Mesendoderm (in vitro differentiated cells): ENCODE results near the gene HLA-DMB.

Source experiments
- DNase-seq: peaks from one replicate; pipeline ENCODE4 v3.0.0; 2013
- H2AK5ac ChIP-seq: 2 replicates; pipeline ENCODE4 v1.6.1; 2013; ENCODE audit warnings: low read length, inconsistent platforms
- H2BK120ac ChIP-seq: 2 replicates; pipeline ENCODE4 v1.6.1; 2013; ENCODE audit warnings: low read depth, mild to moderate bottlenecking, low read length, moderate library complexity, mixed read lengths
- H2BK15ac ChIP-seq: replicated peaks from 2 replicates; pipeline ENCODE4 v1.6.1; 2013; ENCODE audit warnings: low read depth, mild to moderate bottlenecking, moderate library complexity
- H2BK5ac ChIP-seq: 2 replicates; pipeline ENCODE4 v1.6.1; 2013; ENCODE audit warnings: low read length, inconsistent platforms
- H3K18ac ChIP-seq: 2 replicates; pipeline ENCODE4 v1.6.1; 2013; ENCODE audit warnings: mild to moderate bottlenecking, low read length, mixed read lengths
- H3K23ac ChIP-seq: one replicate; pipeline ENCODE4 v1.6.1; 2013; ENCODE audit warnings: low read length
- H3K27ac ChIP-seq: 2 replicates; pipeline ENCODE4 v1.5.1; 2013; ENCODE audit warnings: low read depth, mild to moderate bottlenecking, inconsistent platforms, low read length, moderate library complexity
- H3K27me3 ChIP-seq: 2 replicates; pipeline ENCODE4 v1.6.1; 2013; ENCODE audit warnings: low read length, control low read depth, mild to moderate bottlenecking, inconsistent platforms; ENCODE audit not compliant: insufficient read depth, poor library complexity
- H3K36me3 ChIP-seq: 2 replicates; pipeline ENCODE4 v1.6.1; 2013; ENCODE audit warnings: low read length, inconsistent platforms; ENCODE audit not compliant: control insufficient read depth, insufficient read depth
- H3K4ac ChIP-seq: one replicate; pipeline ENCODE4 v1.6.1; 2013; ENCODE audit warnings: low read depth, mild to moderate bottlenecking, low read length, moderate library complexity
- H3K4me1 ChIP-seq: 2 replicates; pipeline ENCODE4 v1.6.1; 2013; ENCODE audit warnings: low read depth, low read length, inconsistent platforms; ENCODE audit not compliant: control insufficient read depth
- H3K4me2 ChIP-seq: 2 replicates; pipeline ENCODE4 v1.6.1; 2013; ENCODE audit warnings: low read length
- H3K4me3 ChIP-seq: 2 replicates; pipeline ENCODE4 v1.5.1; 2013; ENCODE audit warnings: mild to moderate bottlenecking, low read length
- H3K56ac ChIP-seq: one replicate; pipeline ENCODE4 v1.6.1; 2013; ENCODE audit warnings: low read length
- H3K79me1 ChIP-seq: 2 replicates; pipeline ENCODE4 v1.6.1; 2013; ENCODE audit warnings: low read length, inconsistent platforms
- H3K79me2 ChIP-seq: 2 replicates; pipeline ENCODE4 v1.6.1; 2013; ENCODE audit warnings: mild to moderate bottlenecking, low read length; ENCODE audit not compliant: control insufficient read depth, insufficient read depth
- H3K9ac ChIP-seq: 2 replicates; pipeline ENCODE4 v1.6.1; 2013; ENCODE audit warnings: low read length, inconsistent platforms
- H4K5ac ChIP-seq: one replicate; pipeline ENCODE4 v1.6.1; 2013; ENCODE audit warnings: low read length
- H4K8ac ChIP-seq: one replicate; pipeline ENCODE4 v1.6.1; 2013; ENCODE audit warnings: low read depth, mild to moderate bottlenecking, control low read depth, low read length, moderate library complexity
- WGBS: extraction: QIAGEN DNeasy Blood & Tissue Kit; methylation state at CpG from one replicate; pipeline ENCODE4 v1.1.7; 2013; ENCODE audit warnings: low lambda C conversion rate, missing lambda C conversion rate; ENCODE audit not compliant: insufficient coverage; ENCODE audit errors: extremely low coverage; 5-methylcytosine and 5-hydroxymethylcytosine counted together

The HLA-DMB gene

DNA sequence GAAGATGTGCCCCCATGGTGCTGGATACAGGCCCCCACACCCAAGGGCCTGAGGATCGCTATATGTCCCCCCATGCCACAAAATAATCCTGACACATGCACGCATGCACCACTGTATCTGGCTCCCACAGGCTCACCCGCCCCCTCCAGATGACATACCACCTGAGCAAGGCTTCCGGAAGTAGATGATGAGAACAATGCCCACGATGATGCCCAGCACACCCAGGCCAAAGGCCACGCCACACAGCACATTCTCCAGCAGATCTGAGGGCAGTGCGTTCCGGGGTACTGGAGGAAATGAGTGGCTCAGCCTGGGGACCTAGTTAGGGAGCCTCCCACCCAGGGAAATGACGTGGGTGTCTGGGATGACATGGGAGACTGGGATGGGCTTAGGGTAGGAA, 8.3 kb upstream of the HLA-DMB start:
- Histone ChIP-seq H3K9ac (no peak overlapping the region), H3K18ac (no peak overlapping the region), H3K27ac (no peak overlapping the region), H3K23ac (no peak overlapping the region), H3K4me3 (no peak overlapping the region), H3K79me1 (no peaks in the 10 kb centered on the region), H3K4ac (no peak overlapping the region), H3K56ac (no peak overlapping the region), H4K5ac (no peak overlapping the region), H3K27me3 (no peaks in the 10 kb centered on the region), H3K36me3 (no peaks in the 10 kb centered on the region), H2BK15ac (no peak overlapping the region), H2AK5ac (no peak overlapping the region), H4K8ac (no peak overlapping the region), H3K4me1 (peaks cover 3% of the 10 kb centered on the region), H3K4me2 (no peak overlapping the region), H2BK120ac (no peak overlapping the region), H3K79me2 (no peaks in the 10 kb centered on the region), H2BK5ac (no peak overlapping the region)
- no CpG with 5 or more reads among the region's 9 CpGs for WGBS
- no peak for DNase-seq

DNA sequence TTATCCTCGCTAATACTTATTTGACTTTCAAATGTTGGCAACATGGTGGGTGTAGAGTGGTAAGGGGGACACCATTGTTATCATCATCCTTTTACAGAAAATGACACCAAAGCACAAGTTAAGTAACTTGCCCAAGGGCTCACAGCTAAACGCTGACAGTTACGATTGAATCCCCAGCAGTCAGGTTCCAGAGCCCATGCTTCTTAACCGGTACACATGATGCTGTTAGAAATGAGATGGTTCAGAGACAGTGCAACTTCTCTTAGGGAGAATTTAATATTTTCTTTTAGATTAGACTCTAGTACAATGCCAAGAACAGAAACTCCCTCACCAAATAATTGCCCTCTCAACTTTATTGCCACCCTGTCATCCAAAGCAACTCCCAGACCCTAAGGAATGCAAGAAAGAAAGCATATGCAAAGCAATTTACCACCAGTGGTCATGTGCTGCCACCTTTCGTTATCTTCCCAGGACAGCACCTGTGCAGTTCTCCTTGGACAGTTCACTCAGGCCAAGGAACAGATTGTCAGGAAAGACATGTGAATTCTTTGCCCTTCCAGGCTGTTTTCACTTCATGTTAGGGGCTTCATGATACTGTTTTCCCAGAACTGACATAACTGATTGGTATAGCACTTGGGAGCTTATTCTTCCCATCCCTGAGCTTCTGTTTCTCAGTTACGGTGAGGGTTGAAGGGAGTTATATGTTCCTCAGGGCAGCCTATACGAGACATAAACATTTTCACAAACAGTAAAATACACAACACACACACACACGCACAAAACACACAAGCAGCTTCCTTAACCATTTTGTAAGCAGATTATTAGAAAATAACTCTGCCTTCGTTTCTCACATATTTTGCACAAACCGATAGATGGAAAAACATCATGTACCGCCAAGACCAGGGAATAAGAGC, 7.0 kb upstream of the HLA-DMB start:
- Histone ChIP-seq H3K18ac (no peak overlapping the region), H3K4ac (no peak overlapping the region), H3K9ac (no peak overlapping the region), H2BK15ac (no peak overlapping the region), H3K27me3 (no peaks in the 10 kb centered on the region), H3K36me3 (no peaks in the 10 kb centered on the region), H3K4me3 (no peak overlapping the region), H2BK5ac (no peak overlapping the region), H3K56ac (no peak overlapping the region), H4K5ac (no peak overlapping the region), H3K4me2 (no peak overlapping the region), H2AK5ac (no peak overlapping the region), H3K4me1 (peaks cover 3% of the 10 kb centered on the region), H4K8ac (no peak overlapping the region), H3K79me1 (no peaks in the 10 kb centered on the region), H2BK120ac (no peak overlapping the region), H3K23ac (no peak overlapping the region), H3K27ac (no peak overlapping the region), H3K79me2 (no peaks in the 10 kb centered on the region)
- DNase-seq, result peak; percentile 74
- no CpG with 5 or more reads among the region's 11 CpGs for WGBS

DNA sequence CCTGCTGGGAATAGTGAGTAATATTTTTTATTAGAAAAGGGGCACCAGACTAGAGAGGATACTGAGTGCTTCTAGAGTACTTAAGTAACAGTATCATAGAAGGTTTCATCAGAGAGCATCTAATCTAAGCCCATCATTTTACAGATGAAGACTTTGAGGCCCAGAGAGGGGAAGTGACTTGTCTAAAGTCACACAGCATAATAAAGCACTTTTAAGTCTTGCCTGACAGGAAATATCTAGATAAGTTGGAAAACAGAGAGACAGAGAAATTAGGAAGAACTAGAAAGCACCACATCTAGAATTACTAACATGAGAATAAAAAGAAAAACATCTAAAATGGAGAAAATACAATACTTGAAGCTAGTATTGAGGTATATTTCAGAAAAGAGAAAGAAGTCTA, 6.1 kb upstream of the HLA-DMB start:
- no peak overlapping the region for H3K4ac ChIP-seq
- no peak overlapping the region for H3K56ac ChIP-seq
- H3K79me1 ChIP-seq, result no peaks in the 10 kb centered on the region
- H2BK5ac ChIP-seq, result no peak overlapping the region
- no peak overlapping the region for H3K9ac ChIP-seq
- no peak overlapping the region for H2AK5ac ChIP-seq
- DNase-seq, result no peak
- no peak overlapping the region for H4K8ac ChIP-seq
- no peak overlapping the region for H3K27ac ChIP-seq
- H3K4me3 ChIP-seq, result no peak overlapping the region
- H3K18ac ChIP-seq, result no peak overlapping the region
- no peaks in the 10 kb centered on the region for H3K4me1 ChIP-seq
- H3K4me2 ChIP-seq, result no peak overlapping the region
- H3K27me3 ChIP-seq, result no peaks in the 10 kb centered on the region
- H3K36me3 ChIP-seq, result no peaks in the 10 kb centered on the region
- no peak overlapping the region for H2BK15ac ChIP-seq
- no peak overlapping the region for H4K5ac ChIP-seq
- no peak overlapping the region for H3K23ac ChIP-seq
- H2BK120ac ChIP-seq, result no peak overlapping the region
- H3K79me2 ChIP-seq, result no peaks in the 10 kb centered on the region

DNA sequence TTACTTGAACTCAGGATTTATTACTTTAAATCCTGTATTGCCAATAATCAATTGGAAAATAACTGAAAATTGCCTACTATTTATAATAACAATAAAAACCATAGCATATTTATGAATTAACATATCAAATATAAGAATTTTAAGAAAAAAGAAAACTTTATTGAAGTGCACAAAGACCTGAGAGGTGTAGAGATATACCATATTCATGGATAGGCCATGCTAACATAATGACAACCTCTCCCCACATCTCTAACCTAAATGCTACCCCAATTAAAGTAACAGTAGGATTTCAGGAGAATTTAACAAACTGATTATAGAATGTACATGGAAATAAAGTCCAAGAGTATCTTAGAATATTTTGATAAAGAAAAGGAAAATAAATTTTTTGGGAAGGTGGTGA, 5.1 kb upstream of the HLA-DMB start:
- Histone ChIP-seq H3K79me1 (no peaks in the 10 kb centered on the region), H4K8ac (no peak overlapping the region), H3K4me3 (no peak overlapping the region), H3K18ac (no peak overlapping the region), H3K4ac (no peak overlapping the region), H3K4me2 (no peak overlapping the region), H3K27me3 (no peaks in the 10 kb centered on the region), H2AK5ac (no peak overlapping the region), H2BK120ac (no peak overlapping the region), H2BK5ac (no peak overlapping the region), H3K79me2 (no peaks in the 10 kb centered on the region), H3K36me3 (no peaks in the 10 kb centered on the region), H3K27ac (no peak overlapping the region), H2BK15ac (no peak overlapping the region), H4K5ac (no peak overlapping the region), H3K23ac (no peak overlapping the region), H3K4me1 (no peaks in the 10 kb centered on the region), H3K56ac (no peak overlapping the region), H3K9ac (no peak overlapping the region)
- DNase-seq, result no peak

DNA sequence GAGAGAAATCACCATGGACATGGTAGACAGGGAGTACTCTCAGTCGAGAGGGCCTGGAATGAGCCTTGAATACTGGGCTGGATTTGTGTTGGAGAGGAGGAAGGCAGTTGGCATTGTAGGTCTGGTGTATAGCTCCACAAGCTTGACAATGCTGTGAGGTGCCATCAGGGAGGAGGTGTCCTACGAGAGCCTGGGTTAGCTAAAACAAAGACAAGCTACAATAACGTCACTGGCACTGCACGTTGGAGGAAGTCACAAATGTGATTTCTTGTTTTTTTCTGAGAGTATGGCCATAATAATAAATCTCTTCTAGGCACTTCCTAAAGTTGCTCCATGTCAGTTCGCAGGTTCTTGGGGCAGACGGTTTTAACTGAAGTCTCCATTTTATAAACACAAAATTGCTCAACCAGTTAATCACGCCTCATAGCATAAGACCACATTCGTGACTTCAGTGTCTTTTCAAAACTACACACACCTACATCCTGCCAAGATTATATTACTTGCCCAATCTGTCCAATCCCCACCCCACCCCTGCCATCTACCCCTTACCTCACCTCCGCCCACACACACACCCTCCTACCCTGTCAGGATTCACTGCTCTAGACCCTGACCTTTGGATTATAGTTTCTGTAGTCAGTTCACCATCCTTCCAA, 4.4 kb upstream of the HLA-DMB start:
- H3K18ac ChIP-seq, result no peak overlapping the region
- no peaks in the 10 kb centered on the region for H3K27me3 ChIP-seq
- H2BK15ac ChIP-seq, result no peak overlapping the region
- H3K79me2 ChIP-seq, result no peaks in the 10 kb centered on the region
- no peaks in the 10 kb centered on the region for H3K36me3 ChIP-seq
- no peak for DNase-seq
- H3K4ac ChIP-seq, result no peak overlapping the region
- no CpG with 5 or more reads among the region's 9 CpGs for WGBS
- no peak overlapping the region for H3K4me3 ChIP-seq
- H3K56ac ChIP-seq, result no peak overlapping the region
- no peak overlapping the region for H2AK5ac ChIP-seq
- H4K5ac ChIP-seq, result no peak overlapping the region
- H3K27ac ChIP-seq, result no peak overlapping the region
- H4K8ac ChIP-seq, result no peak overlapping the region
- H3K4me2 ChIP-seq, result no peak overlapping the region
- H3K79me1 ChIP-seq, result no peaks in the 10 kb centered on the region
- H2BK5ac ChIP-seq, result no peak overlapping the region
- H2BK120ac ChIP-seq, result no peak overlapping the region
- H3K9ac ChIP-seq, result no peak overlapping the region
- H3K4me1 ChIP-seq, result no peaks in the 10 kb centered on the region
- H3K23ac ChIP-seq, result no peak overlapping the region
